ENCODE data around the gene PREX1. TPM values are rescaled to one million over a fixed set of nuclear protein-coding genes. Genes with fewer than 3 reads are reported as not detected.

PREX1 gene
- total RNA-seq, 3 donors from 2014 or later = 53.1 to 84.2 (median 65.1) TPM

- no peak for TF ChIP-seq CTCF (IDR thresholded peaks at IDR 0.05)
- no peak for TF ChIP-seq POLR2A (IDR thresholded peaks at IDR 0.05)
- no peak for TF ChIP-seq POLR2AphosphoS5 (IDR thresholded peaks at IDR 0.05)
- Histone ChIP-seq H3K4me3 (no peak overlapping the region), H3K4me1 (no peaks in the 10 kb centered on the region), H3K9me3 (no peaks in the 10 kb centered on the region), H3K27ac (no peak overlapping the region), H3K36me3 (no peaks in the 10 kb centered on the region), H3K27me3 (no peaks in the 10 kb centered on the region)
- intact Hi-C loops (cut with DNase I; ENCODE audit: low total_unique reads) = no loop called here
- DNase-seq (ENCODE audit: low spot score in 2 of 2) = no peak
Measured at GRCh38 chr20:48818031-48818370, 9.8 kb downstream of the PREX1 start.

- Histone ChIP-seq H3K27me3 (no peaks in the 10 kb centered on the region), H3K27ac (no peak overlapping the region), H3K9me3 (no peaks in the 10 kb centered on the region), H3K4me1 (no peaks in the 10 kb centered on the region), H3K36me3 (no peaks in the 10 kb centered on the region), H3K4me3 (no peak overlapping the region)
- intact Hi-C loops (cut with DNase I; ENCODE audit: low total_unique reads) = no loop called here
- no peak for DNase-seq (ENCODE audit: low spot score in 2 of 2)
- TF ChIP-seq POLR2A (IDR thresholded peaks at IDR 0.05) (no peak), CTCF (IDR thresholded peaks at IDR 0.05) (no peak), POLR2AphosphoS5 (IDR thresholded peaks at IDR 0.05) (no peak)
Measured at GRCh38 chr20:48817367-48818030, 10.3 kb downstream of the PREX1 start.

- no peak for TF ChIP-seq POLR2A (IDR thresholded peaks at IDR 0.05)
- TF ChIP-seq CTCF (IDR thresholded peaks at IDR 0.05) = no peak
- no peak for TF ChIP-seq POLR2AphosphoS5 (IDR thresholded peaks at IDR 0.05)
- Histone ChIP-seq H3K4me3 (no peak overlapping the region), H3K27ac (peak overlapping the region in 1 of 2 donors; percentile 25), H3K36me3 (no peaks in the 10 kb centered on the region), H3K9me3 (no peaks in the 10 kb centered on the region), H3K4me1 (no peaks in the 10 kb centered on the region), H3K27me3 (no peaks in the 10 kb centered on the region)
- intact Hi-C loops (cut with DNase I; ENCODE audit: low total_unique reads) = no loop called here
- DNase-seq (ENCODE audit: low spot score in 2 of 2) = no peak
Measured at GRCh38 chr20:48816282-48817205, 11.3 kb downstream of the PREX1 start.

GRCh38 chr20:48815537-48815936 is 12.3 kb downstream of the PREX1 start:
- no peaks in the 10 kb centered on the region for H3K4me1 ChIP-seq
- H3K9me3 ChIP-seq = no peaks in the 10 kb centered on the region
- H3K4me3 ChIP-seq = no peak overlapping the region
- DNase-seq (ENCODE audit: low spot score in 2 of 2) = no peak
- no peaks in the 10 kb centered on the region for H3K36me3 ChIP-seq
- TF ChIP-seq POLR2A (IDR thresholded peaks at IDR 0.05) (no peak), CTCF (IDR thresholded peaks at IDR 0.05) (no peak), POLR2AphosphoS5 (IDR thresholded peaks at IDR 0.05) (no peak)
- no peak overlapping the region for H3K27ac ChIP-seq
- H3K27me3 ChIP-seq = no peaks in the 10 kb centered on the region
- intact Hi-C loops (cut with DNase I; ENCODE audit: low total_unique reads) = no loop called here

GRCh38 chr20:48814633-48815032 is 13.2 kb downstream of the PREX1 start:
- TF ChIP-seq POLR2A (IDR thresholded peaks at IDR 0.05) = no peak
- no peak for TF ChIP-seq CTCF (IDR thresholded peaks at IDR 0.05)
- no peak for TF ChIP-seq POLR2AphosphoS5 (IDR thresholded peaks at IDR 0.05)
- no peaks in the 10 kb centered on the region for H3K4me1 ChIP-seq
- no peaks in the 10 kb centered on the region for H3K36me3 ChIP-seq
- H3K27me3 ChIP-seq = no peaks in the 10 kb centered on the region
- H3K9me3 ChIP-seq = no peaks in the 10 kb centered on the region
- DNase-seq (ENCODE audit: low spot score in 2 of 2) = no peak
- H3K27ac ChIP-seq = no peak overlapping the region
- H3K4me3 ChIP-seq = no peak overlapping the region
- intact Hi-C loops (cut with DNase I; ENCODE audit: low total_unique reads) = no loop called here
